Limb (tissue), 2 donors: ENCODE data around the gene PEAR1.

Source experiments
- DNase-seq, 2 donors: peaks; one replicate each; pipeline ENCODE4 v3.0.0-alpha.2; 2016; ENCODE audit errors: extremely low spot score in 2 of 2

Gene PEAR1

GRCh38 chr1:156963621-156964020 lies 70.1 kb downstream of the PEAR1 start:
- no peak for DNase-seq

GRCh38 chr1:156964441-156964840 lies 70.9 kb downstream of the PEAR1 start:
- DNase-seq: no peak
